H1 (cell line): ENCODE measurements around the gene CHD9NB. TPM values are rescaled to one million over a fixed set of nuclear protein-coding genes. Genes with fewer than 3 reads are reported as not detected.

ENCODE experiments used
- CTCF ChIA-PET: fragments of 300-600 bp; sonication (Branson Sonifier 250); formaldehyde crosslinking; loops from one replicate; lab custom pipeline; 2021; ENCODE audit not compliant: partially characterized antibody; lab: Charles Lee
- POLR2A ChIA-PET: fragments of 300-600 bp; sonication (Branson Sonifier 250); formaldehyde crosslinking; loops from one replicate; lab custom pipeline; 2021; ENCODE audit warnings: inconsistent platforms; ENCODE audit not compliant: partially characterized antibody; lab: Charles Lee
- DNase-seq, 2 experiments: peaks; one replicate each; pipeline versions ENCODE4 v3.0.0 to v3.0.0-alpha.2; 2010 to 2022; ENCODE audit warnings: low spot score in 2 of 2, low read depth in 1 of 2, mixed read lengths in 1 of 2
- FAIRE-seq: peaks from 2 replicates; lab custom pipeline; 2011; peaks lifted over from hg19 to GRCh38; lab: Jason Lieb, UNC
- H2AFZ ChIP-seq: 2 replicates; pipeline ENCODE4 v1.8.1; 2012; ENCODE audit warnings: low read length, inconsistent platforms
- H2AK5ac ChIP-seq: 2 replicates; pipeline ENCODE4 v1.6.1; 2013; ENCODE audit warnings: low read depth, low read length
- H2BK120ac ChIP-seq: replicated peaks from 2 replicates; pipeline ENCODE3; 2013; ENCODE audit warnings: low read depth, low read length, inconsistent platforms
- H2BK12ac ChIP-seq: 2 replicates; pipeline ENCODE4 v1.6.1; 2013; ENCODE audit warnings: low read depth, low read length
- H2BK15ac ChIP-seq: 2 replicates; pipeline ENCODE4 v1.6.1; 2013; ENCODE audit warnings: low read length
- H2BK20ac ChIP-seq: 2 replicates; pipeline ENCODE4 v1.6.1; 2013; ENCODE audit warnings: low read length
- H2BK5ac ChIP-seq: 2 replicates; pipeline ENCODE4 v1.6.1; 2013; ENCODE audit warnings: low read depth, low read length
- H3K14ac ChIP-seq: 2 replicates; pipeline ENCODE4 v1.6.1; 2013; ENCODE audit warnings: inconsistent platforms; ENCODE audit not compliant: insufficient read length
- H3K18ac ChIP-seq: 2 replicates; pipeline ENCODE4 v1.6.1; 2013; ENCODE audit warnings: low read length; ENCODE audit errors: extremely low read depth
- H3K23ac ChIP-seq: 2 replicates; pipeline ENCODE4 v1.6.1; 2013; ENCODE audit warnings: inconsistent platforms; ENCODE audit not compliant: insufficient read length
- H3K23me2 ChIP-seq: 2 replicates; pipeline ENCODE4 v1.6.1; 2013; ENCODE audit warnings: low read depth, low read length
- H3K27ac ChIP-seq: 2 replicates; pipeline ENCODE4 v1.6.1; 2011; ENCODE audit warnings: low read depth, low read length, inconsistent platforms
- H3K27me3 ChIP-seq, 4 experiments: replicated peaks in 1 of 4; 1 replicate in 1 of 4; 2 replicates in 3 of 4; pipeline versions ENCODE4 v1.6.1 to v1.8.1; 2011 to 2013; ENCODE audit warnings: low read length in 3 of 4, mild to moderate bottlenecking in 3 of 4, inconsistent platforms in 2 of 4, mixed read lengths in 2 of 4, moderate library complexity in 1 of 4; ENCODE audit not compliant: control insufficient read depth in 3 of 4, insufficient read depth in 3 of 4; ENCODE audit errors: extremely low read depth in 1 of 4
- H3K36me3 ChIP-seq, 4 experiments: 2 replicates each; pipeline versions ENCODE4 v1.6.1 to v1.8.1; 2011 to 2013; ENCODE audit warnings: mild to moderate bottlenecking in 4 of 4, low read length in 3 of 4, moderate library complexity in 2 of 4, control low read depth in 1 of 4, inconsistent platforms in 1 of 4; ENCODE audit not compliant: insufficient read depth in 4 of 4, control insufficient read depth in 2 of 4
- H3K4ac ChIP-seq: replicated peaks from 2 replicates; pipeline ENCODE3; 2013; ENCODE audit warnings: low read length, low read depth, mixed read lengths, inconsistent platforms; ENCODE audit not compliant: insufficient read length
- H3K4me1 ChIP-seq, 4 experiments: replicated peaks in 1 of 4; 1 replicate in 1 of 4; 2 replicates in 3 of 4; pipeline versions ENCODE4 v1.6.1 to v1.8.1; 2011 to 2013; ENCODE audit warnings: low read length in 3 of 4, inconsistent platforms in 2 of 4, mixed read lengths in 1 of 4; ENCODE audit not compliant: insufficient read depth in 4 of 4, control insufficient read depth in 3 of 4
- H3K4me2 ChIP-seq, 2 experiments: 2 replicates each; pipeline versions ENCODE4 v1.6.1 to v1.8.1; 2011 to 2013; ENCODE audit warnings: low read depth in 2 of 2, low read length in 2 of 2, control low read depth in 1 of 2, inconsistent platforms in 1 of 2, mild to moderate bottlenecking in 1 of 2; ENCODE audit not compliant: insufficient read depth in 1 of 2
- H3K4me3 ChIP-seq, 4 experiments: fragments of 200-600, 300-600 bp in 1 of 4; sonication (generic), shearing (Covaris generic), sonication (Bioruptor Twin) in 1 of 4; 2 replicates each; pipeline versions ENCODE4 v1.5.1 to v1.8.1; 2011 to 2016; ENCODE audit warnings: low read length in 4 of 4, low read depth in 3 of 4, control low read depth in 2 of 4, inconsistent platforms in 2 of 4, mild to moderate bottlenecking in 2 of 4, mixed read lengths in 1 of 4, moderate library complexity in 1 of 4; ENCODE audit not compliant: insufficient read depth in 2 of 4; ENCODE audit errors: extremely low read depth in 1 of 4
- H3K56ac ChIP-seq: replicated peaks from 2 replicates; pipeline ENCODE3; 2013; ENCODE audit warnings: low read depth, mild to moderate bottlenecking, mixed read lengths, low read length, inconsistent platforms; ENCODE audit not compliant: insufficient read length
- H3K79me1 ChIP-seq: 2 replicates; pipeline ENCODE4 v1.6.1; 2013; ENCODE audit warnings: low read depth, low read length, control low read depth
- H3K79me2 ChIP-seq, 2 experiments: 2 replicates each; pipeline versions ENCODE4 v1.6.1 to v1.8.1; 2012 to 2013; ENCODE audit warnings: low read length in 2 of 2, mild to moderate bottlenecking in 2 of 2, inconsistent platforms in 1 of 2; ENCODE audit not compliant: insufficient read depth in 2 of 2, control insufficient read depth in 1 of 2
- H3K9ac ChIP-seq, 4 experiments: replicated peaks in 1 of 4; 1 replicate in 1 of 4; 2 replicates in 3 of 4; pipeline versions ENCODE4 v1.6.1 to v1.8.1; 2011 to 2013; ENCODE audit warnings: low read depth in 3 of 4, low read length in 3 of 4, control low read depth in 2 of 4, mild to moderate bottlenecking in 2 of 4, moderate library complexity in 2 of 4, inconsistent platforms in 1 of 4; ENCODE audit errors: extremely low read depth in 1 of 4
- H3K9me3 ChIP-seq, 2 experiments: 2 replicates each; pipeline versions ENCODE4 v1.6.1 to v1.8.1; 2012 to 2013; ENCODE audit warnings: mild to moderate bottlenecking in 2 of 2, moderate library complexity in 2 of 2, control low read depth in 1 of 2, inconsistent platforms in 1 of 2, low read depth in 1 of 2, low read length in 1 of 2, mixed read lengths in 1 of 2; ENCODE audit not compliant: insufficient read depth in 2 of 2
- H4K20me1 ChIP-seq, 2 experiments: replicated peaks in 1 of 2; 2 replicates each; pipeline versions ENCODE3 to v1.8.1; 2011 to 2013; ENCODE audit warnings: inconsistent platforms in 2 of 2, low read length in 2 of 2, mild to moderate bottlenecking in 1 of 2; ENCODE audit not compliant: insufficient read depth in 2 of 2, control insufficient read depth in 1 of 2
- H4K5ac ChIP-seq: 2 replicates; pipeline ENCODE4 v1.6.1; 2013; ENCODE audit warnings: low read length, low read depth, mixed read lengths, inconsistent platforms; ENCODE audit not compliant: insufficient read length
- H4K8ac ChIP-seq: 2 replicates; pipeline ENCODE4 v1.8.0; 2013; ENCODE audit warnings: mild to moderate bottlenecking, moderate library complexity, low read length, inconsistent platforms; ENCODE audit not compliant: insufficient read depth; ENCODE audit errors: extremely low read depth
- H4K91ac ChIP-seq: replicated peaks from 2 replicates; pipeline ENCODE3; 2013; ENCODE audit warnings: low read length, mixed read lengths, inconsistent platforms; ENCODE audit not compliant: insufficient read length
- CTBP2 ChIP-seq: IDR thresholded peaks from 2 replicates; pipeline ENCODE4 v1.7.0; 2011; ENCODE audit warnings: borderline replicate concordance, mild to moderate bottlenecking, moderate library complexity, mixed read lengths, low read length; ENCODE audit not compliant: insufficient read depth, insufficient read length
- RNF2 ChIP-seq: fragments of 200-900, 300-1000 bp; sonication (generic); IDR thresholded peaks from 2 replicates; pipeline ENCODE4 v1.7.1; 2016; ENCODE audit warnings: borderline replicate concordance, low read depth, mild to moderate bottlenecking, antibody characterized with exemption, low read length; ENCODE audit not compliant: poor library complexity, severe bottlenecking; ENCODE audit errors: missing control alignments
- WGBS, 2 experiments: shearing (Covaris generic) in 1 of 2; methylation state at CpG; one replicate each; pipeline versions ENCODE4 v1.1.6 to v1.1.7; 2013 to 2015; ENCODE audit warnings: low lambda C conversion rate in 2 of 2, mixed read lengths in 2 of 2, inconsistent platforms in 1 of 2, low coverage in 1 of 2, missing lambda C conversion rate in 1 of 2; ENCODE audit not compliant: insufficient replicate concordance in 2 of 2, insufficient coverage in 1 of 2, insufficient read length in 1 of 2; ENCODE audit errors: extremely low coverage in 1 of 2, missing lambda C conversion rate in 1 of 2; 5-methylcytosine and 5-hydroxymethylcytosine counted together
- polyA plus RNA-seq, 7 experiments: library from polyadenylated mRNA; depleted of rRNA in 3 of 7; stranded (reverse) in 5 of 7; unstranded in 2 of 7; fragments of >200 nt in 5 of 7; fragments of 200-250 nt in 2 of 7; gene quantifications; 1 replicate in 5 of 7; 2 replicates in 1 of 7; 4 replicates in 1 of 7; pipeline versions ENCODE4 v1.2.1 to v1.2.3, GENCODE V29; 2011 to 2013; ENCODE audit warnings: missing spikeins in 2 of 7, mixed read lengths in 2 of 7
- total RNA-seq: library from RNA; stranded (reverse); fragmentation: NEBNext Ultra II Directional; extraction: Animal tissue kit (Norgen Biotek cat#: 25700); gene quantifications from 2 replicates; pipeline ENCODE4 v1.2.1, GENCODE V29; 2021

Gene CHD9NB
- total and polyA plus RNA-seq, 2 of the 8 experiments (the other 6 are each of a cell fraction or from before 2014, with no cell fraction given): 4.5 to 5.9 TPM

- Histone ChIP-seq H4K8ac (no peak overlapping the region), H3K79me2 (peaks cover 0 to 19% of the 10 kb centered on the region in 2 experiments; a peak in 2 of 4 replicates), H3K9me3 (0 out of 4 replicates have a peak, but pooled peaks cover under 1 to 2% of the 10 kb centered on the region in 2 experiments), H3K14ac (no peak overlapping the region), H3K23me2 (no peaks in the 10 kb centered on the region), H3K4me1 (peaks cover 7 to 25% (median 19%) of the 10 kb centered on the region in 4 experiments; a peak in 4 of 7 replicates), H3K18ac (no peak overlapping the region; the same call in 1 of the 2 replicates), H3K56ac (no peak overlapping the region), H4K5ac (no peak overlapping the region), H3K9ac (no peak overlapping the region; a peak in 1 of 7 replicates), H2BK20ac (no peak overlapping the region), H3K4me3 (peak overlapping the region in 1 of 4 experiments; percentile 0; a peak in 1 of 8 replicates), H3K79me1 (peaks cover 5% of the 10 kb centered on the region; the same call in 1 of the 2 replicates), H2BK5ac (peak overlapping the region; percentile 10; the same call in 1 of the 2 replicates), H3K4me2 (peak overlapping the region in 1 of 2 experiments; percentile 24; a peak in 2 of 4 replicates), H2BK120ac (no peak overlapping the region), H2BK12ac (no peak overlapping the region), H2AFZ (no peak overlapping the region), H4K91ac (no peak overlapping the region), H3K23ac (no peak overlapping the region), H2AK5ac (no peak overlapping the region), H3K27ac (no peak overlapping the region), H2BK15ac (0 out of 2 replicates have a peak overlapping the region, but pooled peaks have one; percentile 47), H3K4ac (no peak overlapping the region), H4K20me1 (no peaks in the 10 kb centered on the region), H3K36me3 (peaks cover 0 to 4% (median under 1%) of the 10 kb centered on the region in 4 experiments; a peak in 3 of 8 replicates), H3K27me3 (no peaks in the 10 kb centered on the region)
- 82% methylated on average over 8 of the region's 8 CpGs; no CpG with 5 or more reads in 1 of the 2 experiments for WGBS, 2 experiments
- DNase-seq: no peak
- ChIA-PET POLR2A (interaction anchor here (0.7 to 3.1 kb wide), 8 partner anchors 11 to 70 kb away, joined by 3 to 10 read pairs (median 4); no protein-coding TSS in a partner anchor), CTCF (interaction anchor here (0.6 to 2.2 kb wide), 4 partner anchors 8 to 92 kb away, joined by 3 to 7 read pairs (median 4); partner anchors contain the start of gene CHD9)
- TF ChIP-seq CTBP2: no peak
- no peak for TF ChIP-seq RNF2
- no peak for FAIRE-seq
Observed at GRCh38 chr16:53080345-53081031, 27.8 kb upstream of the CHD9NB start.
